Activated CD4-positive, alpha-beta T cell treated with anti-CD3 and anti-CD28 coated beads, Interleukin-2, amount 50 U/mL, for 4 hours (primary cell): ENCODE results near the gene PRKCE.

ENCODE experiments used
- DNase-seq, 2 experiments: peaks; one replicate each; pipeline ENCODE4 v3.0.0-alpha.2; 2020

The PRKCE gene

GRCh38 chr2:46008091-46008870, 356.8 kb downstream of the PRKCE start:
- no peak for DNase-seq

- DNase-seq: no peak
Measured at GRCh38 chr2:46009315-46009714, 357.8 kb downstream of the PRKCE start.

GRCh38 chr2:46009772-46010171, 358.3 kb downstream of the PRKCE start:
- no peak for DNase-seq

GRCh38 chr2:46010223-46010924, 358.9 kb downstream of the PRKCE start:
- no peak for DNase-seq

- DNase-seq: no peak
Measured at GRCh38 chr2:46010925-46011490, 359.5 kb downstream of the PRKCE start.

GRCh38 chr2:46012618-46013240, 361.3 kb downstream of the PRKCE start:
- DNase-seq: no peak

- no peak for DNase-seq
Measured at GRCh38 chr2:46013726-46014125, 362.3 kb downstream of the PRKCE start.

GRCh38 chr2:46014911-46015654, 363.6 kb downstream of the PRKCE start:
- DNase-seq: no peak

GRCh38 chr2:46015671-46016070, 364.2 kb downstream of the PRKCE start:
- no peak for DNase-seq

GRCh38 chr2:46016091-46016490, 364.6 kb downstream of the PRKCE start:
- no peak for DNase-seq

GRCh38 chr2:46018773-46019591, 367.5 kb downstream of the PRKCE start:
- no peak for DNase-seq

GRCh38 chr2:46020416-46020815, 368.9 kb downstream of the PRKCE start:
- no peak for DNase-seq

- DNase-seq: no peak
Measured at GRCh38 chr2:46023165-46023854, 371.8 kb downstream of the PRKCE start.

- no peak for DNase-seq
Measured at GRCh38 chr2:46024146-46024779, 372.8 kb downstream of the PRKCE start.

GRCh38 chr2:46025081-46025480, 373.6 kb downstream of the PRKCE start:
- DNase-seq: no peak

- no peak for DNase-seq
Measured at GRCh38 chr2:46025676-46026075, 374.2 kb downstream of the PRKCE start.

- no peak for DNase-seq
Measured at GRCh38 chr2:46026431-46026830, 375.0 kb downstream of the PRKCE start.

GRCh38 chr2:46029332-46029811, 377.9 kb downstream of the PRKCE start:
- no peak for DNase-seq

GRCh38 chr2:46030330-46030729, 378.9 kb downstream of the PRKCE start:
- DNase-seq: no peak

- no peak for DNase-seq
Measured at GRCh38 chr2:46032161-46032813, 380.8 kb downstream of the PRKCE start.
